Measurements from ENCODE around the gene ZIC5. TPM values are rescaled to one million over a fixed set of nuclear protein-coding genes. Genes with fewer than 3 reads are reported as not detected.

ZIC5 gene
- total RNA-seq, 4 donors from 2014 or later, result not detected

DNA sequence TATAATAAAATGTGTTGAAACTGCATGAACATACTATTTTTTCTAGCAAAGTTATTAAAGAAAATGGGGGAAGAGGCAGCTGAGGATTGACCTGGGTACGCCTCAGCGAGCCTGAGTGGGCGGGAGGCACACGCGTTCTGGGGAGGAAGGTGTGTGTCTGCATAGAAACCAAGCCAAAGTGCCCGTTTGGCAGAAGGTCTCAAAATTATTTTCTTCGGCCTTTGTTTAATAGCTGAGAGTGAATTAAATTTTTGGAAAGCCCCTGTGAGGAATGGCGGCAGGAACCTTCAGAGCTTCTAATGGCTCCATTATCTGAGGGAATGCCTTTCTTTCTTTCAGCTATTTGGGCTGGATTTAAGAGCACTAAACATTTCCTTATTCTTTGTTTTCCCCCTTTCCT, 15.2 kb upstream of the ZIC5 start:
- no peaks in the 10 kb centered on the region for H3K36me3 ChIP-seq
- H3K27me3 ChIP-seq, result peaks cover 100% of the 10 kb centered on the region
- whole genome bisulfite sequencing, 2 donors (ENCODE audit: low coverage in 1 of 2), result 28% methylated on average over 8 of the region's 8 CpGs
- H3K4me1 ChIP-seq, result peaks cover 0 to 63% (median 16%) of the 10 kb centered on the region in 3 donors
- H3K9me3 ChIP-seq, result no peaks in the 10 kb centered on the region
- no peak for TF ChIP-seq EP300 (IDR thresholded peaks at IDR 0.05)
- no peak for TF ChIP-seq POLR2A (IDR thresholded peaks at IDR 0.05)
- TF ChIP-seq POLR2AphosphoS5 (IDR thresholded peaks at IDR 0.05), result no peak
- TF ChIP-seq, protein P1, sequence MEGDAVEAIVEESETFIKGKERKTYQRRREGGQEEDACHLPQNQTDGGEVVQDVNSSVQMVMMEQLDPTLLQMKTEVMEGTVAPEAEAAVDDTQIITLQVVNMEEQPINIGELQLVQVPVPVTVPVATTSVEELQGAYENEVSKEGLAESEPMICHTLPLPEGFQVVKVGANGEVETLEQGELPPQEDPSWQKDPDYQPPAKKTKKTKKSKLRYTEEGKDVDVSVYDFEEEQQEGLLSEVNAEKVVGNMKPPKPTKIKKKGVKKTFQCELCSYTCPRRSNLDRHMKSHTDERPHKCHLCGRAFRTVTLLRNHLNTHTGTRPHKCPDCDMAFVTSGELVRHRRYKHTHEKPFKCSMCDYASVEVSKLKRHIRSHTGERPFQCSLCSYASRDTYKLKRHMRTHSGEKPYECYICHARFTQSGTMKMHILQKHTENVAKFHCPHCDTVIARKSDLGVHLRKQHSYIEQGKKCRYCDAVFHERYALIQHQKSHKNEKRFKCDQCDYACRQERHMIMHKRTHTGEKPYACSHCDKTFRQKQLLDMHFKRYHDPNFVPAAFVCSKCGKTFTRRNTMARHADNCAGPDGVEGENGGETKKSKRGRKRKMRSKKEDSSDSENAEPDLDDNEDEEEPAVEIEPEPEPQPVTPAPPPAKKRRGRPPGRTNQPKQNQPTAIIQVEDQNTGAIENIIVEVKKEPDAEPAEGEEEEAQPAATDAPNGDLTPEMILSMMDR (IDR thresholded peaks at IDR 0.05), result no peak
- H3K4me3 ChIP-seq, result no peak overlapping the region
- H3K27ac ChIP-seq, result no peak overlapping the region
- no peak for ATAC-seq

GRCh38 chr13:99985886-99986527, 14.4 kb upstream of the ZIC5 start:
- TF ChIP-seq POLR2AphosphoS5 (IDR thresholded peaks at IDR 0.05), result no peak
- TF ChIP-seq, protein P1 (IDR thresholded peaks at IDR 0.05), result no peak
- TF ChIP-seq POLR2A (IDR thresholded peaks at IDR 0.05), result no peak
- no peak for TF ChIP-seq EP300 (IDR thresholded peaks at IDR 0.05)
- peaks cover 100% of the 10 kb centered on the region for H3K27me3 ChIP-seq
- peaks cover 0 to 63% (median 23%) of the 10 kb centered on the region in 3 donors for H3K4me1 ChIP-seq
- no peak overlapping the region for H3K4me3 ChIP-seq
- 23 to 28% methylated on average over 15 of the region's 15 CpGs for WGBS, 2 donors (ENCODE audit: low coverage in 1 of 2)
- no peaks in the 10 kb centered on the region for H3K9me3 ChIP-seq
- H3K27ac ChIP-seq, result no peak overlapping the region
- ATAC-seq, result no peak
- H3K36me3 ChIP-seq, result no peaks in the 10 kb centered on the region

DNA sequence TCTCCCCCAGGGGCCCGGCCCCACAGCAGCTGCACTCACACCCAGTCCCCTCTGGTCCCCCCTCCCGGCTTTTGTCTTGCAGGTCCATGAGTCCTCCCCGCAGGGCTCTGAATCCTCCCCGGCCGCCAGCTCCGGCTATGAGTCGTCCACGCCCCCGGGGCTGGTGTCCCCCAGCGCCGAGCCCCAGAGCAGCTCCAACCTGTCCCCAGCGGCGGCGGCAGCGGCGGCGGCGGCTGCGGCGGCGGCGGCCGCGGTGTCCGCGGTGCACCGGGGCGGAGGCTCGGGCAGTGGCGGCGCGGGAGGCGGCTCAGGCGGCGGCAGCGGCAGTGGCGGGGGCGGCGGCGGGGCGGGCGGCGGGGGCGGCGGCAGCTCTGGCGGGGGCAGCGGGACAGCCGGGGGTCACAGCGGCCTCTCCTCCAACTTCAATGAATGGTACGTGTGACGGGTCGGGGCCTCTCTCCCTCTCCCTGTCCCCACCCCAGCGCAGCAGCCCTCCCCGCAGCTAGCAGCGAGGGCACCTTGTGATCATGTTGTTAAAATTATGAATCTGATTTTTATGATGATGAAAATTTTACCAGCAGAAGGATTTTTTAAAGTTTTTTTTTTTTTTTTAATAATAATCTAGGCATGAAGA, 13.8 kb upstream of the ZIC5 start:
- H3K4me3 ChIP-seq, result no peak overlapping the region
- ATAC-seq, result no peak
- no peak for TF ChIP-seq EP300 (IDR thresholded peaks at IDR 0.05)
- TF ChIP-seq POLR2AphosphoS5 (IDR thresholded peaks at IDR 0.05), result no peak
- TF ChIP-seq POLR2A (IDR thresholded peaks at IDR 0.05), result no peak
- TF ChIP-seq, protein P1 (IDR thresholded peaks at IDR 0.05), result no peak
- H3K9me3 ChIP-seq, result no peaks in the 10 kb centered on the region
- peaks cover 0 to 63% (median 29%) of the 10 kb centered on the region in 3 donors for H3K4me1 ChIP-seq
- WGBS, 2 donors (ENCODE audit: low coverage in 1 of 2), result 0% methylated on average over 1 of the region's 55 CpGs; no CpG with 5 or more reads in 1 of the 2 donors
- H3K36me3 ChIP-seq, result no peaks in the 10 kb centered on the region
- peaks cover 100% of the 10 kb centered on the region for H3K27me3 ChIP-seq
- H3K27ac ChIP-seq, result no peak overlapping the region

DNA sequence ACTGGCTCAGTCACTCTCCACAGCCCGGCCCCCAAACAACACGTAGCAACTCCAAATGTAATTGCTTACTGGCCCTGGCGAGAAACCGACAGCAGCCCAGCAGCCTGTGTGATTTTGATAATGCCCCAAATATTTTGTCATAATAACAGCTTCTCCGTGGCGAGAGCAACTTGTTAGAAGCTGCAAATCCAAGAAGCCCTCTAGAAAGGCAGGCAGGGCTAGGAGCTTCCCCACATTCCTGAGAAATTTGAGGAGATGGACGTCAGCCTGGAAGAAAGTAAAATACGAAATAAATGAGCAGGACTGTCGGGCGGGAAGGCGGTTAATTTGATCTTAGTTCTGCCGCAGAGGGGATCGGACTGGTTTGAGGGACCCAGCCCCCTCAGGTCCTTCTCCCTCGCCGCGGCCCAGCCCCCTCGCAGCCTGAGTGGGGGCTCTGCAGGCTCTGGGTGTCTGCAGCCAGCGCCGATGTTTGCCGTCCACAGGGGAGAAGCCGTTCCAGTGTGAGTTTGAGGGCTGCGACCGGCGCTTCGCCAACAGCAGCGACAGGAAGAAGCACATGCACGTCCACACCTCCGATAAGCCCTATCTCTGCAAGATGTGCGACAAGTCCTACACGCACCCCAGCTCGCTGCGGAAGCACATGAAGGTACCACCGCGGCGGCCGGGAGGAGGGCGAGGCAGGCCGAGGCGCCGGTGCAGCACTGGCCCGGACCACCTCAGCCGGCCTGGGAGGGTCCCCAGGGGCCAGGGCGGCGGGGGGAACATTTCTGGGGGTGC, 13.1 kb upstream of the ZIC5 start:
- 0 to 12% methylated on average over 1 to 19 of the region's 44 CpGs for WGBS, 2 donors (ENCODE audit: low coverage in 1 of 2)
- Histone ChIP-seq H3K4me1 (peaks cover 0 to 63% (median 36%) of the 10 kb centered on the region in 3 donors), H3K4me3 (no peak overlapping the region), H3K9me3 (no peaks in the 10 kb centered on the region), H3K27ac (no peak overlapping the region), H3K27me3 (peaks cover 100% of the 10 kb centered on the region), H3K36me3 (no peaks in the 10 kb centered on the region)
- no peak for TF ChIP-seq POLR2A (IDR thresholded peaks at IDR 0.05)
- TF ChIP-seq, protein P1 (IDR thresholded peaks at IDR 0.05), result no peak
- no peak for TF ChIP-seq POLR2AphosphoS5 (IDR thresholded peaks at IDR 0.05)
- TF ChIP-seq EP300 (IDR thresholded peaks at IDR 0.05), result no peak
- ATAC-seq, result no peak
